Daoy (cell line): Measurements from ENCODE around the gene ICE2. TPM values are rescaled to one million over a fixed set of nuclear protein-coding genes. Genes with fewer than 3 reads are reported as not detected.

Experiments used
- DNase-seq: peaks from one replicate; pipeline ENCODE4 v3.0.0-alpha.2; 2015; ENCODE audit warnings: low read depth
- total RNA-seq: library from RNA; depleted of rRNA; stranded (reverse); fragments of >200 nt; shearing (Covaris generic); gene quantifications from 2 replicates; pipeline ENCODE4 v1.2.3, GENCODE V29; 2014

The ICE2 gene
- total RNA-seq, 1 experiment from 2014 or later: 20.2 TPM

DNA sequence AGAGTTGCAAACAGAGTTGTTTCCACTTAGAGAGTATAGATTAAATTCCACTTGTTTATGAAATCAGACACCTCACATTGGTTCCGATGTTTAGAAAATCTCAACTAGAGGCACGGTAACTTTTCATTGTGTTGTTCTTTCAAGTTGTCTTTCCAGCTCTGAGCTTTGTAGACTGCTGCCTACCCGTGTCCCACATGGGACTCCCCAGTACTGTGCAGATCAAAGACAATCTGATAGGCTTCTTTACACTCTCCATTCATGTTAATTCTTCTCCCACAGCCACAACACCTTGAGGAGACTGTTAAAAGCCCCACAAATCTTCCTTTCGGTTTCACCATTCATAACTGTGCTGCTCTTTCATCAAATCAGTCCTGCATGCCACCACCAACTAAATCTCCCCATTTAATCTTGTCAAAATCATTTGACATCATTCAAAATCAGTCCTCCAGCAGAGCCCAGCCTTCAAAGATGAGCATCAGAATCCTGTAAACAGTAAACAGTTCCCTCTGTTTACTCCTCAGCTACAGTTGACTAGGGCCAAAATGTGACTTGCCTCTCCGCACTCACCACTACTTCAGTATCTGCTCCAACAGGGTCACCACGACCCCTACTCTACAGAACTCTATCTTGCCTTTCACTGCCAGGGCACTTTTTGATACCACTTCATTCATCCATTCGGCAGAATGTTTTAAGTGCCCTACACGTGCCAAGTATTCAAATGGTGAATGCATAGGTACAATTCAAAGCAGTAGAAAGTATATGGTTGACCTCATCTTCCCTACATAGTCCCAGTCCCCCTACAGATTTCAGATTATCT, 89.5 kb downstream of the ICE2 start:
- DNase-seq: no peak

DNA sequence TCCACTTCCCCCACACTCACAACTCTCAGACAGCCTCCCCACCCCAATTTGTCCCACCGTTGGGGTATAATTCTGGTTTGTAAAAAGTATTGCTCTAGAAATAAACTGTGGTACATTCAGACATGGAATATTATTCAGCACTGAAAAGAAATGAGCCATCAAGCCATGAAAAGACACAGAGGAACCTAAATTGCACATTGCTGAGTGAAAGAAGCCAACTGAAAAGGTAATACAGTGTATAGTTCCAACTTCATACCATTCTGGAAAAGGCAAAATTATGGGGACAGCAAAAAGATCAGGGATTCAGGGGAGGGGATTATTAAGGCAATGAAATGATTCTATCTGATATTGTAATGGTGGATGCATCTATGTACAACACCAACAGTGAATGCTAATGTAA, 91.6 kb downstream of the ICE2 start:
- DNase-seq: no peak

DNA sequence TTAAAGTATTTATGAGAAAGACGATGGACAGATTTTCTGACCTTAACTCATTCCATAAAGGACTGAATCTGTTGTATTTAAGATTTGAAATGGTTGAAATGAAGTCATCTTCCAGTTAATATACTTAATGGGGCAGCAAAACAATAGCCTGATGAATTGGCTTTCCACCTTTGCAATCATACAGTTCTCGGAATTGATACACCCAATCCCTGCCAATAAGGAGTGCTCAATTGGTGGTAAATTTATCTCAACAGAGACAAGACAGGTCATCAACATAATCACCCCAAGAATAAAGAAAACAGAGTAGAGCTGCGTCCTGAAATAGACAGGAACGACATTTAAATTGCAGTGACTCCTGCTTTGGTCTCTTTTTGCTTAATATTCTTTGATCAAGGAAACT, 92.3 kb downstream of the ICE2 start:
- no peak for DNase-seq

DNA sequence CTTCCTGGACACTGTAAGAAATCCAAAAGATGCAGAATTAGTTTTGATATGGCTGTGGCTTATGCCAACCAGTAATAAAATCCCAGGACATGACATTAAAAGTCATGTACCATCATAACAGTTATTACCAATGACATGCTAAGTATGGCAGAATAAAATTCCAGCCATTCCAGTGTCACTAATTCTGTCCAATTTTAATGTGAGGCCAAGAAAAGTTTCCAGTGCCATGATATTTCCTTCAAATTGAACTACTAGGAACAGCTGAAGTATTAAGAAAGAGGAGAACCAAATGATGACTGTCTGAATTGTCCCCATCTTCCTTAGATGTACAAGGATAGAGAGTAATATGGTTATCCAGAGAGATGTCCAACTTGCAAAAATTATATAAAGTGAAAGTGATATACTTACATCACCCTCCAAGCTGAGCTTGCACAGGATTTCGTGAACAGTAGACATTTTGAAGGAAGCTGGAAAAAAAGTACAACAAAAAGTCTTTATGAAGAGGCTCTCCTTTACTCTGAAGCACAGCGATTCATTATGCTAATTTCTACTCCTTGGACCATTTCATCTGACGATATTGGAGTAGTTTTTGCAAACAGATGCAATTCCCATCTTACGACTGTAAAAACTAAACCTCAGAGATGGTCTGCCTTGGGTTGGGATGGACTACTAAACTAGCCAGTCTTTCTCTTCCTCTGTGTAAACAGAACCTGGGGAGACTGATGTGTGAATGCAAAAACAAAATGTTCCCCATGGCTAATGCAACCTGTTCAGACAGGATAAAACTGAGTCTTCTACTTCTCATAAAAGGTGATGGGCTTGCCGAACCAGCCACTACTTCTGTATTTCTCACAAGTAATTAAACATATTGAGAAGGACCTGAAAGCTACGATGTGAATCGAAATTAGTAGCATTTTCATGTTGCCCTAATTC, 93.1 kb downstream of the ICE2 start:
- DNase-seq: no peak

DNA sequence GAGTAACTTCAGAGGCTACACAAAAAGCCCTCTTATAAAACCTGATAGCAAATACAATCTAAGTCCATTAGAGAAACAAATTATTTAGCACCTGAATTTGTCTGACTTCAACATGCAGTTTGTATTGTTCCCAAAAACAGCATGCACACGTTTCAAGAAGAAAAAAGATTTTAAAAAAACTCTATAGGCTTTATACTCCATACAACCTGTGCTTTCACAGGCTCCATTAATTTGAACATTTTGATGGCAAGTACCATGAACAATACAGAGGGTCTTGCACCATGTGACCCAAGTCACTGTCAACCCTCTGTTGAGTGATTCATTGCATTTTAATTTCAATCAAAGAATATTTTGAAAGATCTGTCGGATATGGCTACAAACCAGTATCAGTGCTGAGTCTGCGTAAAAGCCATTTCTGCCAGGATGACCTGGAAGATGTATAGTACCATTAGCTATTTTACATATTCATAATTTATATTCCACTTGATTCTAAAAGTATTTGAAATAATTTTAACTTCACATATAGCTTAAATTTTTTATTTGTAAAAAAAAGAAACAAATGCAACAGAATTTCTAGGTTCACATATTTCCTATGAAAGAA, 94.3 kb downstream of the ICE2 start:
- DNase-seq: peak; percentile 0

DNA sequence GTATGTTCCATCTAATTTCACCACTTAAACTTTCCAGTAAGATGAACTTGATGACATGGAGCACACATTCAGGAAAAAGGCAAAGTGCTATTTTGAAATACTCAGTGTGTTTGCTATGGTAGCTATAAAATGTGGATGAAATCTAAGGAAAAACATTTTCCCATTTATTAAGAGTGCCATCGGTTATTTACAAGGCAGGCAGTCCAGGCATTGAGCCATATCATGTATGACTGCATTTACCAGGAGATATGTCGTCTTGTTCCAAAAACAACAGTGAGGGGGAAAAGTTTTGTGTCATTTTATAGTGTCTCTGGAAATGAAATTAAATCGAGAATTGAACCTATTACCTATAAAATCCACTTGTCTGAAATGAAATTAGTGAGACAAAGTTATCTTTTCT, 94.9 kb downstream of the ICE2 start:
- peak; percentile 8 for DNase-seq

DNA sequence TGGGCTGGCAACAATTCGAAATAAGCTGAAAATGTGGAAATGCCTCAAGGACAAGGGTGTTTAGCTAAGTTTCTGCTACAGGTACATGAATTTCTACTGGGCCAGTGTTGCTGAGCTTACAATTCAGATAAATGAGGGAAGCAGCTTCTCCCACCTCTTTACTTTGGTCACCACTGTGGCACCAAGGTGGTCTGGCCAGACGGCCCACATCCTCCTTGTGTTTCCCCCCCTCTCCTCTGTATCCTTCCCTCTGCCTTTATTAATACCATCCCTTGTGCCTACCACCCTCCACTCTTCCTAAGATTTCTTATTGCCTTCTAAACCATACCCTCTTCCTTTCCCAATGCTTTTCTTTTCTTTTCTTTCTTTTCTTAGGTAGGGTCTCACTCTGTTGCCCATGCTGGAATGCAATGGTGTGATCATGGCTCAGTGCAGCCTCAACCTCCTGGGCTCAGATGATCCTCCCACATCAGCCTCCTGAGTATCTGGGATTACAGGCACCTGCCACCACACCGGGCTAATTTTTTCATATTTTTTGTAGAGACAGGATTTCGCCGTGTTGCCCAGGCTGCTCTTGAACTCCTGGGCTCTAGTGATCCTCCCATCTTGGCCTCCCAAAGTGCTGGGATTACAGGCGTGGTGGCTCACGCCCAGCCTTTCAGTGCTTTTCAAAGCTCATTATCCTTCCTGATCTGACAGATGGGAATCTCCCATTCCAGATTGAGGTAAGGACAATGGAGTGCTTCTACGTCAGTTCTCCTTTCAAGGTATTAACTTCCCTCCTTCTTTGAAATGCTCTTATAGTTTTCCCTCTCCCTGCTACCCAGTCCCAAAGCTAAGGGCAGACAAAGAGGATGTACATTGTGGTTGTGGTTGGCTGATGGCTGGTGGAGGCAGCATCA, 95.9 kb downstream of the ICE2 start:
- no peak for DNase-seq

DNA sequence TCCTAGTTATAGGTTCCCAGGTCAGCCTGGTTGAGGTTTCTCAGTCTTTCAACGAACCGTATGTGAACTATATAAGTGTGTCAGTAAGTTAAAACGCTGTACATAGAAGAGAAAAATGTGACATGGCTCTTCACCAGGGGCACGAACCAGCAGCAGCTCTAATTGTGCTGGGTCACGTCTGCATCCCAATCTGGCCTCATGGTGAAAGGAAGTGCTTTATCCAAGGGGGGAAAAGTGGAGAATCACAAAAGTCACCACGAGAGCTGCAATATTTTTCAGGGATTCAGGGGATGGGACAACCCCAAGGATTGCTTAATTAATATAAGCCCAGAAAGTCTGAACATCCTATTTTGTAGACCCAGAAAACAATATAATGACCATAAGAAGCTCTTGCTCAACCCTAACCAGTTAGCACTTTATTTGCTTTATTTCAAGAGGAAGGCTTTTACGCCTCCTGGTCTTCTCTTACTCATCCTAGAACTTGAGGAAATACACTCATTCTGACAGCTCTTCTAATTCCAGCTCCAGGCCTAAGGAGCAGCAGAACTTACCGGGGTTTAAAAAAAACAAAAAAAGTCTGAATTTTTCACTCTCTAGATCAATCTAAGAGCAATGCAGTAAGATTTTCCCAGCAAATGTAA, 97.7 kb downstream of the ICE2 start:
- DNase-seq: no peak

DNA sequence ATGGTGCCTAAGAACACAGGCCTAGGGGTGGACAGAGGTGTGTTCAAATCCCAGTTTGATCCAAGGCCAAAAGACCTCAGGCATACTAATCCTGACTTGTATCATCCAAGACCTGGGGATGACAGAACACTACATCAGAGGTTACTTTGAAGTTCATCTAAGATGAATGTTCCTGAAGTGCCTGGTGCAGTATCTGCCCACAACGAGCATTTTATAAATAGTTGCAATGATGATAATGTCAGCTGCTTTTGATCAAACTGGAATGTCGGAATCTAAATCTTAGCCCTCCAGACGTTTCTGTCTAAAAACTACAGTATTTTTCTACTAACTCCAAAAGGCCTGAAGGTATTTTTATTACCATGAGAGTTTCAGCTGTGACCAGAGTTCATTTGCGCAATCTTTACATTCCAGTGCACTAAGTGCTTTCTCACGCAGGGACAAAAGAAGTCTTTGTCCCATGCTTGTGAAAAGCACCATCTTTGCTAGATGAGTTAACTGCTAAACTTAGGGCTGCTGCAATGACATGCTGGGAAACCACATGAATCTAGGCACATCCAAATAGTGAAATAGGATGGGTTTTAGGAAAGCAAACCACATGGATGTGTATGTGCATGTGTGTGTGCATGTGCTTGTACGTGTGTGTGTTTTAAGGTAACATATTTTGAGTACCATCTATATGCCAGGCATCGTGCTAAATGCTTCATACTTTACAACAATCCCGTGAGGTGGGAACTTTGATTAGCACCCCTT, 99.2 kb downstream of the ICE2 start:
- peak; percentile 84 for DNase-seq

DNA sequence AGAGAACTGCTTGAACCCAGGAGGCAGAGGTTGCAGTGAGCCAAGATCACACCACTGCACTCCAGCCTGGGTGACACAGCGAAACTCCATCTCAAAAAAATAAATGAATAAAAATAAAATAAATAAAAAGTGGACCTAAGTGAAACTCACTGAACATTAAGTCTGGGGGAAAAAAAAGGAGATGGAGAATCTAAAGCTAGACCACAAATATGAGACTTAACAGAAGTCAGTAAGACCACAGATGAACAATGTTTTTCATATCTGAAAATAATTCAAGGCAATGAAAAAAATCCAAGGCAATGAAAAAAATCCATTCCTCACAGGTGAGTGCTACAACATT, 99.8 kb downstream of the ICE2 start:
- DNase-seq: no peak

DNA sequence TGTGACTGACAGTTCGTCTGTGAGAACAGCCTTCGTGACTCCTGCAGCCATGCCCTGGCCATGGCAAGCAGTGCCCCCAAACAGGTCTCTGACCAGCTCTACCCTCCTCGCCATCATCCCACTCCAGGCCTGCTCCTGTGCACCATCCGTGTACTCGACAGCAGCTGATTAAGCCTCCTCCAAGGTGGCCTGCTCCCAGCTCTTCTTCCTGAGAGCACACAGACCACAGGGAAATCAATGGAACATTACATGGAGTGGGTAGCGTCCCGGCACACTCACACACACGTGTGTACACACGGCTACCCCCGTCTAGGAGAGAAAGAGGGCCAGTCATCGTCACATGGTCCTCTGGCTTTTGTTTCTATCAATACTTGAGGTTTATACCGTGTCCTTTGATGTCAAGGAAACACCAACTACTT, 102.3 kb downstream of the ICE2 start:
- DNase-seq: peak; percentile 42

DNA sequence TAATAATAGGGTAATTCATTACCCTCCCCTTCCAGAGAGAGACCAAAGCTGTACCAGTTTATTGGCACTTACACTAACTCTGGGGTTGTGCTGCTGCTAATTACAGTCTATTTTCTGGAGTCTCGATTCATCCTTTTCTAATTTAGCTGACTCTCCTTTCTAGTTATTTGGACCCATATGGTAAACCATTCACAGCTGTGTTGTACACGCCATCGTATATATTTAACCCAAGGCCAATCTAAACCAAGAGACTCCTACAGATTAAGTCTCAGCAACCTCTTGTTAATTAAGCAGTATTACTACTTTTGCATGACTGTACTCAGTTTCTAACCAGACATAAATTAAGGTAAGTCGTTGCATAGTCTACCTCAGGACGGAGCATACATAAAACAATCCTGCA, 103.6 kb downstream of the ICE2 start:
- peak; percentile 9 for DNase-seq

DNA sequence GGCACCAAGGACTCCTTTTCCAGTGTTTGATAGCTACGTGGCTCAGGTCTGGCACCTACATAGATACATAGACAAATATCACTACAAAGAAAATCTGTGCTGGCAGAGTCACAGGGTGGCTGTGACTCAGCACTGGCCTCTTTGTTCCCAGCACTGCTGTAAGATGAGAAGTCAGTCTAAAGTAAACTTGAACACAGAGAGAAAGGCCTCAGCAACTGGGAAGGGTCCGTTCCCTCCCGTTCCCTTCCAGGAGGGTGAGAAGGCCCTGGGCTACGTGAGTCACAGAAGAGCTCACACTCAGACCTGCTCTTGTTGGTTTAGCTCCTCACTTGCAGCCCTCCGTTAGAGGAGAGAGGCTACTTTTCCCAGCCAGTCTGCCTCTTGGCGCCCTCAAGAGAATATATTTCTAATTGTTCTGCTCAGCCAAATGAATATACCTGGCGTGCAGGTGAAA, 104.3 kb downstream of the ICE2 start:
- peak; percentile 99 for DNase-seq

DNA sequence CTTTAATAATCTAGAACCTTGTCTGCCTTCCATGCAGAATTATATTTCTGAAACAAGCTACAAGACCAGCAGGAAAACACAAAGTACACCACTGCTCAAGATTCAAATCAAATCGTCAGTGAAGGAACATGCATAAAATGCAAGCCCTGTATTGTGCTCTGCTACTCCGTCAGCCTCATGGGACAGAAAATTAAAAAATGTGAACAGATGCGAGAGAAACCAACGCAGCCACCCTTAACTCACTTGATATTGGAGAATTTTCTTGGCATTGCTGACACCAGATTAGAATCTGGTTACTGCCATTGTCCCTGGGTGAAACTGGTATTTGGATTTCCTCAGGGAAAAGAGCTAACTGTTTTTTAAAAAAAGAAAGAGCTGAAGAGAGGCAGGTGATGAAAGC, 104.7 kb downstream of the ICE2 start:
- no peak for DNase-seq

DNA sequence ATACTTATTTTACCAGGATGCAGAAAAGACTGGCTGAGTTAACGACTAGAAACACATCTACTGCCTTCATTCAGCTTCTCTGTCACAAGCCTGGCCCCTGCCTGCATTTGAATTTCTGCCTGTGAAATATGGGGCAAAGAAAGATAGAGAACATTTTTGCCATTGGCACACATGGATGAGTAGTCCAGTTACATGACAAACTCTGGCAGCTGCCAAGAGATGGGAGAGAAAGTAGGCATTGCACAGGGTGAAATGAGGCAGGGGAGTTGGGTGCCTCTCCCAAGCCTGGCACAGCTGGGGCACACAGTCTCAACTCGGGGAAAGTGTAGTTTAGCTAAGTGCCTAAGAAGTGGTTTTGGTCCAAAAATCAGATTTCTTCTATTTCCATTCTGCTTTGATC, 105.2 kb downstream of the ICE2 start:
- DNase-seq: peak; percentile 17

DNA sequence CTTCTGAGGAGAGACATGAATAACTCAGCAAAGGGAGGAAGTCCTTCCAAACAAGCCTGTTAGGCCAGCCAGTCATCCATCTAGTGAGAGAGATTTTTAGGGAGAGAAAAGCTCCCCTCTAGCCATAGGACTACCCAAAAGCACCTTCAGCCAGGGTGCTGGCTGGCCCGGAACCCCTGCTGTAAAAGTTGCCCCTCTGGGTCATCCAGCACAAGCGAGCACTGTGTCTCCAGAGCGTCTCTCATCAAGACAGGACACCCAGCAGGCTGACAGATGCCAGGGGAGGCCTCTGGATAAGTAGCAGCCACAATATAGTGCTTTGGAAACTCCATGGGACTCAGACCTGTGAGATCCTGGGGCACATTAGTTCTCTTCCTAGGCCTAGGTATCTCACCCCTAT, 105.6 kb downstream of the ICE2 start:
- DNase-seq: peak; percentile 7

DNA sequence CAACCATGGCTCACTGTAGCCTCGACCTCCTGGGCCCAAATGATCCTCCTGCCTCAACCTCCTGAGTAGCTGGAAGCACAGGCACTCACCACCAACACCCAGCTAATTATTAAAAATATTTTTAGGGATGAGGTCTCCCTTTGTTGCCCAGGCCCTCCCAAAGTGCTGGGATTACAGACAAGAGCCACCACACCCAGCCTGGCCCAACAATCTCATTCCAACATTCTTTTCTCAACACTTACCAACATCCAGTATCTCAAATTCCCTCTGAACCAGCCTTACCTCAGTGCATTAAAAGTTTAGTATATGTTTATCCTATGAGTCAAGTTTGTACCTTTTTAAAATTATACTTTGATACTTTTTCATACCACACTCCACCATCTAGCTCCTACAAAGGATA, 106.2 kb downstream of the ICE2 start:
- no peak for DNase-seq

DNA sequence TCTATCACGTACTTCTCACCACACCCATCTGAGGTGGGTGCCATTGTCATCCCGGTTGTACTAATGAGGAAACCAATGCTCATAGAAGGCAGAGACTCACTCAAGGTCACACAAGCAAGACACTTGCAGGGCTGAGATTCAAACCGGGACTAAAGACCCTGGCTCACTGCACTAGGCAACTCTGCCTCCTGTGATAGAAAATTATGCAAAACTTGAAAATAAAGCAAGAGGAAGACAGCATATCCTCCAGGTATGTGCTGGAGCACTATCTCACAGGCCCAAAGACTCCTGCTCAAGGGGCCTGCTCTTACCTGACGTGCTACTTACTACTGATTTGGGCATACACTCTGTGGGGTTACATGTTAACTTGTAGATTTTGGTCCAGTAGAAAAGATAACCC, 106.7 kb downstream of the ICE2 start:
- peak; percentile 26 for DNase-seq

DNA sequence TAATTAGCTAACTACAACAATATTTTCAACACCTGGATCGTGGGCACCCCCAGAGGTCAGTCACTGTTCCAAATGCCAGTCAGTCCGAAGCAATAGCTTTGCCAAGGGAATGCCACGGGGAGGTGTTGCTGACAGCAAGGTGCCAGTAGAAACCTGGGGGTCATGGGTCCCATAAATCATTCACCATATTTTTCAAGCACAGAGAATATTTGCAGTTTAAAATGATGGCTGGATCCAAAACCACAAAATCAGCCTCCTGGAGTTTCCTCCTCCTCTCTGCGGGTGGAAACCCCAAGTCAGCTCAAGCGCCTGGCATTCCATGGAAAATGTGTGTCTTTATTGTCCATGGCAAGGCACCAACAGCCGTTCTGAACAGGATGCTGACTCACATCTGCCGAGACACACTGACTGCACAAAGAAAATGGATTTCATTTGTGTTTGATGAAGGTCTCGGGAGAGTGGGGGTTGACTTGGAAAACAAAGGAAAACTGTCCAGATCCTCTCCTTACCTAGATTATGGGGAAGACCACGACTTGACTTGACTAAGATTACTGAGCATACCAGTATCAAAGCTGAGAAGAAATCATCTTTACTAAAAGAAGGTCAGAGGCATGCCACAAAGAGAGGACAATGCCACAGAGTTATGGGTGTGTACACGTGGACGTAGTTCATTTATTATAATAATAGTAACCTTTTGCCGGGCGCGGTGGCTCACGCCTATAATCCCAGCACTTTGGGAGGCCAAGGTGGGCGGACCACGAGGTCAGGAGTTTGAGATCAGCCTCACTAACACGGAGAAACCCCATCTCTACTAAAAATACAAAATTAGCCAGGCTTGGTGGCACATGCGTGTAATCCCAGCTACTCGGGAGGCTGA, 107.5 kb downstream of the ICE2 start:
- DNase-seq: peak; percentile 99

DNA sequence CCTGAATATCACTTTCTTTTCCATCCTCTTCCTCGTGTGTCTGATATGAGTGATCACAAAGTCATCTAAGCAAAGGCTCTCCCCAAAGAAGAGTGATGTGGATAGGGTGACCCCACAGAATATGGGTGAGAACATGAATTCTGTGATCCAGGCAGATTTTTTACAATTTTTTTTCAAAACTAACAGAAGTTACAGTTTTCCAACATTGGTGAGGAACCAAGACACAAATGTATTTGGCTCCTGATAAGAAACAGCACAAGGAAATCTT, 108.1 kb downstream of the ICE2 start:
- DNase-seq: no peak
